HepG2 (cell line): ENCODE data around the gene NARF. TPM values are rescaled to one million over a fixed set of nuclear protein-coding genes. Genes with fewer than 3 reads are reported as not detected.
A peak's percentile ranks its signal among the peaks of the same experiment; 100 is the strongest.

Experiments used
- AHR ChIP-seq: IDR thresholded peaks from 2 replicates; pipeline ENCODE4 v1.6.1; 2018; ENCODE audit warnings: missing genetic modification reagents, missing compliant biosample characterization
- EHMT2 ChIP-seq: fragments of 200-600 bp; sonication (generic); IDR thresholded peaks from 2 replicates; pipeline ENCODE4 v1.7.0; 2017; ENCODE audit warnings: antibody characterized with exemption, low read depth, low read length, borderline replicate concordance
- KDM4B ChIP-seq: sonication (generic); formaldehyde crosslinking; IDR thresholded peaks from 2 replicates; pipeline ENCODE4 v1.4.0; 2020; ENCODE audit warnings: missing genetic modification reagents
- NFATC3 ChIP-seq: sonication (generic); formaldehyde crosslinking; IDR thresholded peaks from 2 replicates; pipeline ENCODE4 v1.5.1; 2020; ENCODE audit warnings: mild to moderate bottlenecking, missing genetic modification reagents
- SRY ChIP-seq: sonication (generic); formaldehyde crosslinking; IDR thresholded peaks from 2 replicates; pipeline ENCODE4 v1.8.0; 2022; ENCODE audit warnings: mild to moderate bottlenecking, missing genetic modification reagents
- ZMAT3 ChIP-seq: sonication (generic); formaldehyde crosslinking; conservative IDR thresholded peaks from 2 replicates; pipeline ENCODE4 v1.7.0; 2021; ENCODE audit warnings: missing genetic modification reagents
- ZNF12 ChIP-seq: sonication (generic); formaldehyde crosslinking; IDR thresholded peaks from 2 replicates; pipeline ENCODE4 v1.5.0; 2020; ENCODE audit warnings: missing genetic modification reagents
- ZNF280D ChIP-seq: sonication (generic); formaldehyde crosslinking; IDR thresholded peaks from 2 replicates; pipeline ENCODE4 v1.5.1; 2020; ENCODE audit warnings: mild to moderate bottlenecking, missing genetic modification reagents
- polyA plus RNA-seq, 8 experiments: library from polyadenylated mRNA; depleted of rRNA in 3 of 8; stranded (reverse) in 7 of 8; unstranded in 1 of 8; fragments of >200 nt; fragmentation: Illumina TruSeq in 4 of 8; extraction: Trizol in 4 of 8; gene quantifications; 2 replicates each; pipeline versions ENCODE4 v1.2.1 to v1.2.3, GENCODE V29; 2011 to 2016; ENCODE audit warnings: low read depth in 4 of 8, missing spikeins in 1 of 8, mixed read lengths in 1 of 8; ENCODE audit not compliant: insufficient read depth in 1 of 8
- total RNA-seq, 5 experiments: library from RNA; depleted of rRNA; stranded (reverse); fragments of >200 nt; fragmentation: Illumina TruSeq; extraction: Trizol; gene quantifications; 2 replicates each; pipeline ENCODE4 v1.2.3, GENCODE V29; 2016; ENCODE audit warnings: low read depth in 1 of 5
- TF ChIP-seq, protein P1 (sequence below): sonication (generic); formaldehyde crosslinking; IDR thresholded peaks from 2 replicates; pipeline ENCODE4 v1.4.0; 2020; ENCODE audit warnings: missing genetic modification reagents, borderline replicate concordance
- TF ChIP-seq, protein P2 (sequence below): sonication (generic); formaldehyde crosslinking; IDR thresholded peaks from 2 replicates; pipeline ENCODE4; 2020; ENCODE audit warnings: missing genetic modification reagents, mild to moderate bottlenecking, borderline replicate concordance
- TF ChIP-seq, protein P3 (sequence below): sonication (generic); formaldehyde crosslinking; IDR thresholded peaks from 2 replicates; pipeline ENCODE4 v1.4.0; 2020; ENCODE audit warnings: low read depth, missing genetic modification reagents

The NARF gene
- total and polyA plus RNA-seq, 2 of the 13 experiments (the other 11 are each of a cell fraction or from before 2014, with no cell fraction given), result 61.1 to 144 TPM

GRCh38 chr17:82412535-82413520 is 45.7 kb upstream of the NARF start (continued):
- TF ChIP-seq ZNF280D, result 0 out of 2 replicates have a peak, but pooled peaks have one; percentile 50
- TF ChIP-seq, protein P1, sequence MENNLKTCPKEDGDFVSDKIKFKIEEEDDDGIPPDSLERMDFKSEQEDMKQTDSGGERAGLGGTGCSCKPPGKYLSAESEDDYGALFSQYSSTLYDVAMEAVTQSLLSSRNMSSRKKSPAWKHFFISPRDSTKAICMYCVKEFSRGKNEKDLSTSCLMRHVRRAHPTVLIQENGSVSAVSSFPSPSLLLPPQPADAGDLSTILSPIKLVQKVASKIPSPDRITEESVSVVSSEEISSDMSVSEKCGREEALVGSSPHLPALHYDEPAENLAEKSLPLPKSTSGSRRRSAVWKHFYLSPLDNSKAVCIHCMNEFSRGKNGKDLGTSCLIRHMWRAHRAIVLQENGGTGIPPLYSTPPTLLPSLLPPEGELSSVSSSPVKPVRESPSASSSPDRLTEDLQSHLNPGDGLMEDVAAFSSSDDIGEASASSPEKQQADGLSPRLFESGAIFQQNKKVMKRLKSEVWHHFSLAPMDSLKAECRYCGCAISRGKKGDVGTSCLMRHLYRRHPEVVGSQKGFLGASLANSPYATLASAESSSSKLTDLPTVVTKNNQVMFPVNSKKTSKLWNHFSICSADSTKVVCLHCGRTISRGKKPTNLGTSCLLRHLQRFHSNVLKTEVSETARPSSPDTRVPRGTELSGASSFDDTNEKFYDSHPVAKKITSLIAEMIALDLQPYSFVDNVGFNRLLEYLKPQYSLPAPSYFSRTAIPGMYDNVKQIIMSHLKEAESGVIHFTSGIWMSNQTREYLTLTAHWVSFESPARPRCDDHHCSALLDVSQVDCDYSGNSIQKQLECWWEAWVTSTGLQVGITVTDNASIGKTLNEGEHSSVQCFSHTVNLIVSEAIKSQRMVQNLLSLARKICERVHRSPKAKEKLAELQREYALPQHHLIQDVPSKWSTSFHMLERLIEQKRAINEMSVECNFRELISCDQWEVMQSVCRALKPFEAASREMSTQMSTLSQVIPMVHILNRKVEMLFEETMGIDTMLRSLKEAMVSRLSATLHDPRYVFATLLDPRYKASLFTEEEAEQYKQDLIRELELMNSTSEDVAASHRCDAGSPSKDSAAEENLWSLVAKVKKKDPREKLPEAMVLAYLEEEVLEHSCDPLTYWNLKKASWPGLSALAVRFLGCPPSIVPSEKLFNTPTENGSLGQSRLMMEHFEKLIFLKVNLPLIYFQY (CRISPR knock-in tag), result peak; percentile 41; the same call in 1 of the 2 replicates
- TF ChIP-seq, protein P2, sequence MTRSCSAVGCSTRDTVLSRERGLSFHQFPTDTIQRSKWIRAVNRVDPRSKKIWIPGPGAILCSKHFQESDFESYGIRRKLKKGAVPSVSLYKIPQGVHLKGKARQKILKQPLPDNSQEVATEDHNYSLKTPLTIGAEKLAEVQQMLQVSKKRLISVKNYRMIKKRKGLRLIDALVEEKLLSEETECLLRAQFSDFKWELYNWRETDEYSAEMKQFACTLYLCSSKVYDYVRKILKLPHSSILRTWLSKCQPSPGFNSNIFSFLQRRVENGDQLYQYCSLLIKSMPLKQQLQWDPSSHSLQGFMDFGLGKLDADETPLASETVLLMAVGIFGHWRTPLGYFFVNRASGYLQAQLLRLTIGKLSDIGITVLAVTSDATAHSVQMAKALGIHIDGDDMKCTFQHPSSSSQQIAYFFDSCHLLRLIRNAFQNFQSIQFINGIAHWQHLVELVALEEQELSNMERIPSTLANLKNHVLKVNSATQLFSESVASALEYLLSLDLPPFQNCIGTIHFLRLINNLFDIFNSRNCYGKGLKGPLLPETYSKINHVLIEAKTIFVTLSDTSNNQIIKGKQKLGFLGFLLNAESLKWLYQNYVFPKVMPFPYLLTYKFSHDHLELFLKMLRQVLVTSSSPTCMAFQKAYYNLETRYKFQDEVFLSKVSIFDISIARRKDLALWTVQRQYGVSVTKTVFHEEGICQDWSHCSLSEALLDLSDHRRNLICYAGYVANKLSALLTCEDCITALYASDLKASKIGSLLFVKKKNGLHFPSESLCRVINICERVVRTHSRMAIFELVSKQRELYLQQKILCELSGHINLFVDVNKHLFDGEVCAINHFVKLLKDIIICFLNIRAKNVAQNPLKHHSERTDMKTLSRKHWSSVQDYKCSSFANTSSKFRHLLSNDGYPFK (CRISPR knock-in tag), result no peak
- no peak for TF ChIP-seq EHMT2
- no peak for TF ChIP-seq AHR (CRISPR knock-in tag)
- TF ChIP-seq ZNF12, result no peak
- TF ChIP-seq KDM4B, result no peak
- TF ChIP-seq ZMAT3 (CRISPR knock-in tag), result no peak
- TF ChIP-seq, protein P3, sequence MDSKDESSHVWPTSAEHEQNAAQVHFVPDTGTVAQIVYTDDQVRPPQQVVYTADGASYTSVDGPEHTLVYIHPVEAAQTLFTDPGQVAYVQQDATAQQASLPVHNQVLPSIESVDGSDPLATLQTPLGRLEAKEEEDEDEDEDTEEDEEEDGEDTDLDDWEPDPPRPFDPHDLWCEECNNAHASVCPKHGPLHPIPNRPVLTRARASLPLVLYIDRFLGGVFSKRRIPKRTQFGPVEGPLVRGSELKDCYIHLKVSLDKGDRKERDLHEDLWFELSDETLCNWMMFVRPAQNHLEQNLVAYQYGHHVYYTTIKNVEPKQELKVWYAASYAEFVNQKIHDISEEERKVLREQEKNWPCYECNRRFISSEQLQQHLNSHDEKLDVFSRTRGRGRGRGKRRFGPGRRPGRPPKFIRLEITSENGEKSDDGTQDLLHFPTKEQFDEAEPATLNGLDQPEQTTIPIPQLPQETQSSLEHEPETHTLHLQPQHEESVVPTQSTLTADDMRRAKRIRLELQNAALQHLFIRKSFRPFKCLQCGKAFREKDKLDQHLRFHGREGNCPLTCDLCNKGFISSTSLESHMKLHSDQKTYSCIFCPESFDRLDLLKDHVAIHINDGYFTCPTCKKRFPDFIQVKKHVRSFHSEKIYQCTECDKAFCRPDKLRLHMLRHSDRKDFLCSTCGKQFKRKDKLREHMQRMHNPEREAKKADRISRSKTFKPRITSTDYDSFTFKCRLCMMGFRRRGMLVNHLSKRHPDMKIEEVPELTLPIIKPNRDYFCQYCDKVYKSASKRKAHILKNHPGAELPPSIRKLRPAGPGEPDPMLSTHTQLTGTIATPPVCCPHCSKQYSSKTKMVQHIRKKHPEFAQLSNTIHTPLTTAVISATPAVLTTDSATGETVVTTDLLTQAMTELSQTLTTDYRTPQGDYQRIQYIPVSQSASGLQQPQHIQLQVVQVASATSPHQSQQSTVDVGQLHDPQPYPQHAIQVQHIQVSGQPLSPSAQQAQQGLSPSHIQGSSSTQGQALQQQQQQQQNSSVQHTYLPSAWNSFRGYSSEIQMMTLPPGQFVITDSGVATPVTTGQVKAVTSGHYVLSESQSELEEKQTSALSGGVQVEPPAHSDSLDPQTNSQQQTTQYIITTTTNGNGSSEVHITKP (CRISPR knock-in tag), result no peak
- TF ChIP-seq NFATC3, result no peak
- TF ChIP-seq SRY, result no peak
